Adrenal gland (tissue), 12 donors: ENCODE measurements around the gene PACSIN2. TPM values are rescaled to one million over a fixed set of nuclear protein-coding genes. Genes with fewer than 3 reads are reported as not detected.

Experiments used
- DNase-seq, 7 donors: peaks; one replicate each; pipeline ENCODE4 v3.0.0-alpha.2; 2019 to 2020
- H3K27ac ChIP-seq, 5 donors: fragments of 200-600 bp; sonication (generic) in 4 of 5; 1 replicate in 3 of 5; 2 replicates in 2 of 5; pipeline versions ENCODE4 v1.5.1 to v1.8.0; 2016 to 2020; ENCODE audit warnings: mild to moderate bottlenecking in 1 of 5
- H3K27me3 ChIP-seq: fragments of 200-600 bp; 2 replicates; pipeline ENCODE4 v1.8.0; 2021
- H3K36me3 ChIP-seq, 2 donors: fragments of 200-600 bp; replicated peaks in 1 of 2; 1 replicate in 1 of 2; 2 replicates in 1 of 2; pipeline versions ENCODE4 v1.5.1 to v1.8.0; 2018 to 2022
- H3K4me1 ChIP-seq, 2 donors: fragments of 200-600 bp; replicated peaks in 1 of 2; 1 replicate in 1 of 2; 2 replicates in 1 of 2; pipeline versions ENCODE4 v1.5.1 to v1.8.0; 2018 to 2021
- H3K4me3 ChIP-seq, 4 donors: fragments of 200-600 bp; sonication (generic) in 3 of 4; one replicate each; pipeline ENCODE4 v1.5.1; 2016 to 2018
- H3K9me3 ChIP-seq, 3 donors: fragments of 200-600 bp; sonication (generic) in 1 of 3; replicated peaks in 1 of 3; 1 replicate in 2 of 3; 2 replicates in 1 of 3; pipeline versions ENCODE4 v1.5.1 to v1.8.0; 2016 to 2021
- POLR2A ChIP-seq, 2 donors: fragments of 450-650 bp; IDR thresholded peaks; one replicate each; pipeline ENCODE4 v1.6.1; 2017; ENCODE audit warnings: antibody characterized with exemption in 2 of 2, mild to moderate bottlenecking in 2 of 2, moderate library complexity in 1 of 2
- WGBS, 4 donors: extraction: QIAGEN DNeasy Blood & Tissue Kit in 2 of 4; methylation state at CpG; one replicate each; pipeline versions ENCODE4 v1.1.5 to v1.1.7; 2013 to 2017; 5-methylcytosine and 5-hydroxymethylcytosine counted together
- intact Hi-C, 2 donors: fragments of 100-400 bp; cut with DNase I; formaldehyde crosslinking; loops; one replicate each; pipeline versions ENCODE4 v1.14.1 to v1.15.0; 2022 to 2023
- polyA plus RNA-seq, 3 donors: library from polyadenylated mRNA; stranded (reverse); fragments of 200-250 nt in 2 of 3; fragments of 350-450 nt in 1 of 3; fragmentation: Illumina TruSeq in 1 of 3; extraction: RNeasy Lipid Tissue Mini Kit (QIAGEN cat#74804) in 1 of 3; gene quantifications; one replicate each; pipeline ENCODE4 v1.2.3, GENCODE V29; 2013 to 2014
- total RNA-seq, 9 donors: library from RNA; depleted of rRNA in 4 of 9; stranded (reverse); fragments of >200 nt in 4 of 9; fragments of 120-200 nt in 1 of 9; fragmentation: NEBNext Ultra II Directional in 1 of 9; extraction: Animal tissue kit (Norgen Biotek cat#: 25700) in 1 of 9; gene quantifications; one replicate each; pipeline versions ENCODE4 v1.1.0 to v1.2.4, GENCODE V29; 2013 to 2023
- TF ChIP-seq, protein P1 (sequence below), 6 experiments: fragments of 450-650 bp in 4 of 6; fragments of 200-600 bp in 2 of 6; sonication (generic) in 1 of 6; IDR thresholded peaks; 1 replicate in 5 of 6; 2 replicates in 1 of 6; pipeline versions ENCODE4 v1.5.1 to v1.8.0; 2016 to 2021; ENCODE audit warnings: antibody characterized with exemption in 6 of 6, mild to moderate bottlenecking in 2 of 6, moderate library complexity in 1 of 6
- donor health status: healthy with polysubstance abuse.
- donor health status: Bipolar disorder and iron deficiency.
- donor health status: DM: yes; HTN: yes; CAD: no.
- donor health status: DM: no; HTN: no; CAD: no.
- donor health status: DM: no; HTN: no; CAD: no.
- donor health status: DM: yes; HTN: yes; CAD: no.

Gene PACSIN2
- total and polyA plus RNA-seq, 12 donors = 29.8 to 186 (median 115) TPM

- peak in 1 of 7 donors; percentile 8 for DNase-seq
- H3K27ac ChIP-seq = peak overlapping the region in 2 of 5 donors; percentile 22 to 40
- peaks cover 18 to 27% of the 10 kb centered on the region in 2 donors for H3K4me1 ChIP-seq
- no peaks in the 10 kb centered on the region for H3K36me3 ChIP-seq
- H3K27me3 ChIP-seq = no peaks in the 10 kb centered on the region
- H3K9me3 ChIP-seq = no peaks in the 10 kb centered on the region
- H3K4me3 ChIP-seq = no peak overlapping the region
- intact Hi-C loops = no loop called here
- no peak for TF ChIP-seq POLR2A (IDR thresholded peaks at IDR 0.05)
- TF ChIP-seq, protein P1, sequence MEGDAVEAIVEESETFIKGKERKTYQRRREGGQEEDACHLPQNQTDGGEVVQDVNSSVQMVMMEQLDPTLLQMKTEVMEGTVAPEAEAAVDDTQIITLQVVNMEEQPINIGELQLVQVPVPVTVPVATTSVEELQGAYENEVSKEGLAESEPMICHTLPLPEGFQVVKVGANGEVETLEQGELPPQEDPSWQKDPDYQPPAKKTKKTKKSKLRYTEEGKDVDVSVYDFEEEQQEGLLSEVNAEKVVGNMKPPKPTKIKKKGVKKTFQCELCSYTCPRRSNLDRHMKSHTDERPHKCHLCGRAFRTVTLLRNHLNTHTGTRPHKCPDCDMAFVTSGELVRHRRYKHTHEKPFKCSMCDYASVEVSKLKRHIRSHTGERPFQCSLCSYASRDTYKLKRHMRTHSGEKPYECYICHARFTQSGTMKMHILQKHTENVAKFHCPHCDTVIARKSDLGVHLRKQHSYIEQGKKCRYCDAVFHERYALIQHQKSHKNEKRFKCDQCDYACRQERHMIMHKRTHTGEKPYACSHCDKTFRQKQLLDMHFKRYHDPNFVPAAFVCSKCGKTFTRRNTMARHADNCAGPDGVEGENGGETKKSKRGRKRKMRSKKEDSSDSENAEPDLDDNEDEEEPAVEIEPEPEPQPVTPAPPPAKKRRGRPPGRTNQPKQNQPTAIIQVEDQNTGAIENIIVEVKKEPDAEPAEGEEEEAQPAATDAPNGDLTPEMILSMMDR (IDR thresholded peaks at IDR 0.05) = no peak
- 84 to 88% (median 86%) methylated on average over 6 to 9 of the region's 9 CpGs for WGBS, 4 donors
These were observed 30.0 kb downstream of the PACSIN2 start for GRCh38 chr22:42984814-42985530.

DNA sequence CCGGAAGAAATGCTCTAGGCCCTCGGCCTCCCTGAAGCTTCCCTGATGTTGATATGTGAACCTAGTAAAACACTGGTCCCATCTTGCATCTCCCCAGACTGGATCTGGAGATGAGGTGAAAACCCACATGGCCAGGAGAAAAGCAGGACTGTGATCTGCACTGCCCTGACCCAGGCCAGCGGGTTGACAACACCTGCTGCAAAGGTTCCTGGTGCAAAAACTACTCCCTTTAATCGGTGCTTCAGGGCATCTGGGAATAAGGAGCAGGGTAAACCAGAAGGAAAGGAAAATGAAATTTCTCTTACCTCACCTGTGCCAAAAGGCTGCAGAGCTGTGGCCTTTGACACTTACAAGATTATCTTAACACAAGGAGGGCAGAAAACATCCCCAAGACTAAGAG lies 30.6 kb downstream of the PACSIN2 start:
- no peaks in the 10 kb centered on the region for H3K27me3 ChIP-seq
- peaks cover 18 to 22% of the 10 kb centered on the region in 2 donors for H3K4me1 ChIP-seq
- intact Hi-C loops = no loop called here
- no peaks in the 10 kb centered on the region for H3K36me3 ChIP-seq
- no peak for TF ChIP-seq POLR2A (IDR thresholded peaks at IDR 0.05)
- TF ChIP-seq, protein P1 (IDR thresholded peaks at IDR 0.05) = no peak
- no peak overlapping the region for H3K4me3 ChIP-seq
- DNase-seq = peak in 1 of 7 donors; percentile 4
- H3K9me3 ChIP-seq = no peaks in the 10 kb centered on the region
- H3K27ac ChIP-seq = no peak overlapping the region
- 86 to 94% (median 91%) methylated on average over 4 of the region's 4 CpGs for WGBS, 4 donors

GRCh38 chr22:42983470-42983869 lies 31.5 kb downstream of the PACSIN2 start:
- TF ChIP-seq, protein P1 (IDR thresholded peaks at IDR 0.05) = no peak
- TF ChIP-seq POLR2A (IDR thresholded peaks at IDR 0.05) = no peak
- Histone ChIP-seq H3K36me3 (no peaks in the 10 kb centered on the region), H3K27me3 (no peaks in the 10 kb centered on the region), H3K4me3 (no peak overlapping the region), H3K9me3 (no peaks in the 10 kb centered on the region), H3K27ac (no peak overlapping the region), H3K4me1 (peaks cover 18 to 23% of the 10 kb centered on the region in 2 donors)
- intact Hi-C loops = no loop called here
- DNase-seq = no peak

- Histone ChIP-seq H3K27ac (no peak overlapping the region), H3K36me3 (no peaks in the 10 kb centered on the region), H3K4me3 (no peak overlapping the region), H3K4me1 (peaks cover 5 to 15% of the 10 kb centered on the region in 2 donors), H3K9me3 (no peaks in the 10 kb centered on the region), H3K27me3 (no peaks in the 10 kb centered on the region)
- no peak for DNase-seq
- intact Hi-C loops = loop anchor here in 1 of 2 donors (10.0 kb wide), 1 partner anchor 55 kb away; no protein-coding TSS in a partner anchor
- WGBS, 4 donors = 81 to 88% (median 84%) methylated on average over 4 of the region's 4 CpGs
- no peak for TF ChIP-seq POLR2A (IDR thresholded peaks at IDR 0.05)
- TF ChIP-seq, protein P1 (IDR thresholded peaks at IDR 0.05) = no peak
These were observed 35.3 kb downstream of the PACSIN2 start for GRCh38 chr22:42979606-42980005.
